ENCODE results near the gene CMTM1.

Gene CMTM1

DNA sequence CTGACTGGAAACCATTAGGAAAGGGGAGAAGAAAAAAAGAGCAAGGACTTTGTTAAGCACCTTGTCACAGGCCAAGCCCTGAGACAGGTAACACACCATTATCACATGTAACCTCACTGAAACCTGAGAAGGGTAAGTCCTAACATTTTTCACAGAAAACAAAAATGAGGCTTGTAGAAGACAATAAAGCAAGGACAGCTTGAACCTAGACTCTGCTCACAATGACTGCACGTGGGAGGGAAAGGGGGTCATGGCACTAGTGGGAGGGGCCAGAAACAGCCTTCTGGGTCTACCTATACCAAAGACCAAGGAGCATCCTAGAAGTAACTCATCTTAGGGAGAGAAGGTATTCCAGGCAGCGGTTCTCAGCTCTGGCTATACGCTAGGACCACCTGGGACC, 23.8 kb upstream of the CMTM1 start:
- Histone ChIP-seq H3K4me3 (ENCODE audit: low read depth, low read length) (no peak overlapping the region), H3K9me3 (ENCODE audit: severe bottlenecking) (no peaks in the 10 kb centered on the region), H3K36me3 (no peaks in the 10 kb centered on the region), H3K27me3 (ENCODE audit: insufficient read depth, low read depth, severe bottlenecking) (no peaks in the 10 kb centered on the region), H3K27ac (no peak overlapping the region)
- TF ChIP-seq, protein P1, sequence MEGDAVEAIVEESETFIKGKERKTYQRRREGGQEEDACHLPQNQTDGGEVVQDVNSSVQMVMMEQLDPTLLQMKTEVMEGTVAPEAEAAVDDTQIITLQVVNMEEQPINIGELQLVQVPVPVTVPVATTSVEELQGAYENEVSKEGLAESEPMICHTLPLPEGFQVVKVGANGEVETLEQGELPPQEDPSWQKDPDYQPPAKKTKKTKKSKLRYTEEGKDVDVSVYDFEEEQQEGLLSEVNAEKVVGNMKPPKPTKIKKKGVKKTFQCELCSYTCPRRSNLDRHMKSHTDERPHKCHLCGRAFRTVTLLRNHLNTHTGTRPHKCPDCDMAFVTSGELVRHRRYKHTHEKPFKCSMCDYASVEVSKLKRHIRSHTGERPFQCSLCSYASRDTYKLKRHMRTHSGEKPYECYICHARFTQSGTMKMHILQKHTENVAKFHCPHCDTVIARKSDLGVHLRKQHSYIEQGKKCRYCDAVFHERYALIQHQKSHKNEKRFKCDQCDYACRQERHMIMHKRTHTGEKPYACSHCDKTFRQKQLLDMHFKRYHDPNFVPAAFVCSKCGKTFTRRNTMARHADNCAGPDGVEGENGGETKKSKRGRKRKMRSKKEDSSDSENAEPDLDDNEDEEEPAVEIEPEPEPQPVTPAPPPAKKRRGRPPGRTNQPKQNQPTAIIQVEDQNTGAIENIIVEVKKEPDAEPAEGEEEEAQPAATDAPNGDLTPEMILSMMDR (IDR thresholded peaks at IDR 0.05; ENCODE audit: low read depth, low read length): no peak
- DNase-seq: no peak

DNA sequence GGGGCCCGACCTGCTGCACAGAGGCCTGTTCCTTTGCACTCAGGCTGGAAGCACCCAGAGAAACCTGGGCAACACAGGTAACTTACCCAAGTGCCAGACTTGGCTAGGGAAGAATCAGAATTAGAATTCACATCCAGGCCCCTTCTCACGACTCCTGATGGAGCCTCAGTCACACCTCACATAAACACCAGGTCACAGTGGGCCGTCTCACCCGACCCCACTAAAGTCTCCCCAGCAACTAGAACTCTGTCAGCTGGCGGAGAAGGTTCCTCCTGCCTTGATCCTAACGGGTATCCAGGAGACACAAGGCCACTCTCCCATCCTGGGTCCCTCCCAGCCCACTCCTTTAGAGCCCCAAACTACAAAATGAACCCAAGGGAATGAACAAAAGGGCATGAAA, 22.7 kb upstream of the CMTM1 start:
- TF ChIP-seq, protein P1 (IDR thresholded peaks at IDR 0.05; ENCODE audit: low read depth, low read length): no peak
- Histone ChIP-seq H3K27me3 (ENCODE audit: insufficient read depth, low read depth, severe bottlenecking) (no peaks in the 10 kb centered on the region), H3K36me3 (no peaks in the 10 kb centered on the region), H3K27ac (no peak overlapping the region), H3K4me3 (ENCODE audit: low read depth, low read length) (no peak overlapping the region), H3K9me3 (ENCODE audit: severe bottlenecking) (no peaks in the 10 kb centered on the region)
- no peak for DNase-seq

DNA sequence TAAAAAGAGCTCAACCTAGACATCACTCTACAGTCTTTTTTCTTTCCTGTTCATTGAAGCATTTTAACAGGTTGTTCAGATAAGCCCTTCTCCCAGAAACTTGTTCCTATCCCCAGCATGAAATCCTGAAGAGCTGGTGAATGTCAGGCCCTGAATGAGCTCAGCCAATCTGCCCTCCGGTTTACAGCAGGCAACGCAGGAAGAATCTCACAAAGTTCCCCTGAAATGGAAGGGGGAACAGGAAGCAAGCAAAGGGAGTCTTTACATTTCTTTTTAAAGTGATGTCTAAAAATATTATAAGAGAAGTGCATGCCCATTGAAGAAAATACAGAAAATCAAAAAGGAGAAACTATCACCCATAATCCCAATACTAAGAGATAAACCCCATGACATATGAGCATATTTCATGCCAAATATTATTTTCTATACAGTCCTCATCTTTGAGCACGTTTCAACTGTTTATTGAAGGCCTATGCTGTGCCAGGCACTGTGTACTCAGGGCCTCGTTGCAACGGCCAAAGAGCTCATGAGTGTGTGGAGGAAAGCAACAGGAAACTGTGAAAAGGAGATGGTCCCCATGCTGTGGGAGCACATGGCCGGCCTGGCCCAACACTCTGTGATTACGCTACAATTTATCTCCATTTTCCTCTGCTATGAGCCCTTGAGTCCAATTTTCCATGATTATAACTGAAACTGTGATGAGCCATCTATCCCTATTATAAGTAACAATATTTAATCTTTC, 22.1 kb upstream of the CMTM1 start:
- Histone ChIP-seq H3K27me3 (ENCODE audit: insufficient read depth, low read depth, severe bottlenecking) (no peaks in the 10 kb centered on the region), H3K27ac (no peak overlapping the region), H3K4me3 (ENCODE audit: low read depth, low read length) (no peak overlapping the region), H3K36me3 (no peaks in the 10 kb centered on the region), H3K9me3 (ENCODE audit: severe bottlenecking) (no peaks in the 10 kb centered on the region)
- TF ChIP-seq, protein P1 (IDR thresholded peaks at IDR 0.05; ENCODE audit: low read depth, low read length): no peak
- DNase-seq: no peak

DNA sequence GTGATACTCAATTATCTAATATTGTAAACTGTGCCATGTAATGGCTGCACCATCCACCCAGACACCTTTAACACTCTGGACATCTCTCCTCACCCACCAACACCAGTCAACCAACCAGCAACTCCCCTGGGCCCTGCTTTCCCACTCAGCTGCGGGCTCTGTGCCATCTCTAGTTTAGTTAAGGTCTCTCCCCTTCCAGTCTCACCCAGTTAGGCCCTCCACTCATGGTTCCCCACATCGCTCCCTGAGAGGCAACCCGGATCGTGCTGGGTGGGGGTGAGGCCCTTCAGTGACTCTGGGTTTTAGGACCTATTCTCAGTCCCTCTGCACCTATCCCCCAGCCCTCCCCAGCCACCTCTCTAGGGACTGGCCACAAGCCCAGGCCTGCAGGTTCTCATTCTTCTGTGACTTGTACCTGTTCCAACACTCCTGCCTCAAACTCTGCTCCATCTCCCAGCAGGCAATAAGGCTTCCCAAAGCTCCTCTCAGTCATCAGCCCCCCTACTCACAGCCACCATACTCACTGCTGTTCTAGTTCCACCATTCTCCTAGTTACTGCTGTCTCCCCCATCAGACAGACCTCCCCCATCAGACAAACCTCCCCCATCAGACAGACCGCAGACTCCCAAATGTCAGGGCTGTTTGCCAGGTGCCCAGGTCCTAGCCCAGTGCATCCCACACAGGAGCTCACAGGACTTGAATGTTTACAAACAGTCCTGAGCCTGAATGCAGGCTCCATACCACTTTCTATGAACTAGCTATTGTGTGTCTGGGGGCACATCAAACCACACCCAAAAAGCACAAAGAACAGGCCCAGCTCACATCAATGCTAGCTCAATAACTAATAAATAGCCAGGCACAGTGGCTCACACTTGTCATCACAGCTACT, 18.9 kb upstream of the CMTM1 start:
- Histone ChIP-seq H3K36me3 (no peaks in the 10 kb centered on the region), H3K9me3 (ENCODE audit: severe bottlenecking) (no peaks in the 10 kb centered on the region), H3K4me3 (ENCODE audit: low read depth, low read length) (no peak overlapping the region), H3K27me3 (ENCODE audit: insufficient read depth, low read depth, severe bottlenecking) (no peaks in the 10 kb centered on the region), H3K27ac (no peak overlapping the region)
- DNase-seq: no peak
- TF ChIP-seq, protein P1 (IDR thresholded peaks at IDR 0.05; ENCODE audit: low read depth, low read length): no peak

DNA sequence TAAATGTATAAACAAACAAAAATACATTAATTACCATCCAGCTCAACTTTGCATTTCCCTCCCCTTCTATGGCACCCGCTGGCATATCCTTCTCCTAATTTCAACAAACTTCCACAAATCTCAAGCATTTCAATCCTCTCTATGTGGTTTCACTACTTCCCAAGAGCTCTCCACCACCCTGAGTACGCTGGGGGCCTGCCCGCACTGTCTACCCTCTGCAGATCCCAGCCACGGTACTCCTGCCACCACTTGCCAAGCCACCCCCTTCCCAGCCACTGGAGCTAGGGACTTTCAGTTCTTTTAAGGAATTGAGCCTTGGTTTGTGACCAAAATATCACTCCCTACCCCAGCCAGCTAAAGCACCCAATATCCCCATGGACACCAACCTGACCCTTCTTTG, 18.2 kb upstream of the CMTM1 start:
- Histone ChIP-seq H3K9me3 (ENCODE audit: severe bottlenecking) (no peaks in the 10 kb centered on the region), H3K4me3 (ENCODE audit: low read depth, low read length) (no peak overlapping the region), H3K27me3 (ENCODE audit: insufficient read depth, low read depth, severe bottlenecking) (no peaks in the 10 kb centered on the region), H3K36me3 (no peaks in the 10 kb centered on the region), H3K27ac (no peak overlapping the region)
- TF ChIP-seq, protein P1 (IDR thresholded peaks at IDR 0.05; ENCODE audit: low read depth, low read length): no peak
- DNase-seq: no peak
